GM23338 (cell line): ENCODE measurements around the gene MLLT1. TPM values are rescaled to one million over a fixed set of nuclear protein-coding genes. Genes with fewer than 3 reads are reported as not detected.
A peak's percentile ranks its signal among the peaks of the same experiment; 100 is the strongest.

Source experiments
- ATAC-seq: fragments of 200-7000 bp; cut with Tn5 transposase; 3 replicates; pipeline ENCODE4 v1.9.1; 2020
- DNase-seq: peaks from one replicate; pipeline ENCODE4 v3.0.0-alpha.2; 2015; ENCODE audit warnings: low spot score
- H2AFZ ChIP-seq: fragments of 200-600 bp; sonication (generic); 2 replicates; pipeline ENCODE4 v1.8.0; 2016; ENCODE audit warnings: antibody characterized with exemption, mild to moderate bottlenecking, moderate library complexity
- H3F3A ChIP-seq: fragments of 200-600 bp; sonication (generic); replicated peaks from 2 replicates; pipeline ENCODE4 v1.8.0; 2017; ENCODE audit warnings: antibody characterized with exemption, mixed run types, low read depth
- H3K27ac ChIP-seq: fragments of 200-600 bp; sonication (generic); 2 replicates; pipeline ENCODE4 v1.6.1; 2016; ENCODE audit warnings: low read depth
- H3K27me3 ChIP-seq: fragments of 200-600 bp; sonication (generic); 2 replicates; pipeline ENCODE4 v1.8.0; 2016; ENCODE audit warnings: mild to moderate bottlenecking, mixed run types, moderate library complexity; ENCODE audit not compliant: insufficient read depth
- H3K36me3 ChIP-seq: fragments of 200-600 bp; sonication (generic); 2 replicates; pipeline ENCODE4 v1.8.0; 2016; ENCODE audit warnings: mild to moderate bottlenecking; ENCODE audit not compliant: insufficient read depth
- H3K4me1 ChIP-seq: fragments of 200-600 bp; sonication (generic); 2 replicates; pipeline ENCODE4 v1.8.0; 2016; ENCODE audit warnings: mild to moderate bottlenecking, moderate library complexity; ENCODE audit not compliant: insufficient read depth
- H3K4me2 ChIP-seq: fragments of 200-600 bp; sonication (generic); 2 replicates; pipeline ENCODE4 v1.7.1; 2017; ENCODE audit warnings: mixed run types
- H3K4me3 ChIP-seq: fragments of 200-600 bp; sonication (generic); 2 replicates; pipeline ENCODE4 v1.6.1; 2016; ENCODE audit warnings: mixed run types
- H3K79me2 ChIP-seq: fragments of 200-600 bp; sonication (generic); replicated peaks from 2 replicates; pipeline ENCODE4 v1.8.0; 2017; ENCODE audit warnings: mild to moderate bottlenecking; ENCODE audit not compliant: insufficient read depth
- H3K9me2 ChIP-seq: fragments of 200-600 bp; sonication (generic); 2 replicates; pipeline ENCODE4 v1.8.0; 2017; ENCODE audit not compliant: insufficient read depth
- H4K20me1 ChIP-seq: fragments of 200-600 bp; sonication (generic); replicated peaks from 2 replicates; pipeline ENCODE4 v1.8.0; 2017; ENCODE audit warnings: mild to moderate bottlenecking; ENCODE audit not compliant: insufficient read depth
- H3K27ac Mint-ChIP-seq: 2 replicates; pipeline ENCODE4 v1.8.0; 2020; ENCODE audit warnings: inconsistent platforms, mild to moderate bottlenecking, moderate library complexity, mixed read lengths
- H3K27me3 Mint-ChIP-seq: 3 replicates; pipeline ENCODE4 v1.8.0; 2022; ENCODE audit warnings: low read depth, mild to moderate bottlenecking, moderate library complexity, mixed read lengths, inconsistent platforms; ENCODE audit not compliant: insufficient read depth, poor library complexity
- H3K36me3 Mint-ChIP-seq: 3 replicates; pipeline ENCODE4 v1.8.0; 2021; ENCODE audit warnings: low read depth, mild to moderate bottlenecking, inconsistent platforms, moderate library complexity, mixed read lengths
- H3K4me1 Mint-ChIP-seq: 3 replicates; pipeline ENCODE4 v1.8.0; 2020; ENCODE audit warnings: mild to moderate bottlenecking, inconsistent platforms, mixed read lengths
- H3K4me3 Mint-ChIP-seq: 3 replicates; pipeline ENCODE4 v1.8.0; 2021; ENCODE audit warnings: moderate library complexity, mild to moderate bottlenecking, inconsistent platforms, mixed read lengths
- H3K9me3 Mint-ChIP-seq: 3 replicates; pipeline ENCODE4 v1.8.0; 2020; ENCODE audit warnings: moderate library complexity, mild to moderate bottlenecking, inconsistent platforms, mixed read lengths
- CREB1 ChIP-seq: fragments of 250-450 bp; sonication (Bioruptor Pico); IDR thresholded peaks from 2 replicates; pipeline ENCODE4 v1.5.0; 2020; ENCODE audit warnings: low read depth, mild to moderate bottlenecking, moderate library complexity
- CTCF ChIP-seq, 2 experiments: fragments of 200-600 bp in 1 of 2; sonication (generic) in 1 of 2; conservative IDR thresholded peaks; 2 replicates each; pipeline versions ENCODE4 v1.5.1 to v1.6.1; 2016 to 2017; ENCODE audit warnings: antibody characterized with exemption in 2 of 2, low read depth in 2 of 2, mild to moderate bottlenecking in 2 of 2, moderate library complexity in 1 of 2
- ETS1 ChIP-seq: IDR thresholded peaks from 2 replicates; pipeline ENCODE4 v1.6.1; 2016; ENCODE audit warnings: antibody characterized with exemption
- EZH2 ChIP-seq: fragments of 200-600 bp; sonication (generic); IDR thresholded peaks from one replicate; pipeline ENCODE4 v1.8.0; 2017; ENCODE audit warnings: antibody characterized with exemption, mild to moderate bottlenecking, low read depth; ENCODE audit not compliant: unreplicated experiment
- EZH2phosphoT487 ChIP-seq: fragments of 200-600 bp; sonication (generic); IDR thresholded peaks from one replicate; pipeline ENCODE4 v1.8.1; 2018; ENCODE audit warnings: antibody characterized with exemption; ENCODE audit not compliant: unreplicated experiment
- JUNB ChIP-seq: IDR thresholded peaks from one replicate; pipeline ENCODE4 v1.6.1; 2016; ENCODE audit warnings: antibody characterized with exemption; ENCODE audit not compliant: unreplicated experiment
- NANOG ChIP-seq: IDR thresholded peaks from 2 replicates; pipeline ENCODE4 v1.6.1; 2016; ENCODE audit warnings: antibody characterized with exemption, borderline replicate concordance
- POLR2AphosphoS5 ChIP-seq: IDR thresholded peaks from 2 replicates; pipeline ENCODE4 v1.6.1; 2016; ENCODE audit warnings: antibody characterized with exemption, low read depth
- REST ChIP-seq: IDR thresholded peaks from one replicate; pipeline ENCODE4 v1.6.1; 2018; ENCODE audit warnings: antibody characterized with exemption; ENCODE audit not compliant: unreplicated experiment
- STAT1 ChIP-seq: IDR thresholded peaks from one replicate; pipeline ENCODE4 v1.6.1; 2016; ENCODE audit warnings: antibody characterized with exemption; ENCODE audit not compliant: unreplicated experiment
- ZNF114 ChIP-seq: fragments of 250-450 bp; sonication (Bioruptor Pico); IDR thresholded peaks from 2 replicates; pipeline ENCODE4 v1.5.0; 2020; ENCODE audit warnings: mild to moderate bottlenecking, moderate library complexity
- ZNF331 ChIP-seq: fragments of 250-450 bp; sonication (Bioruptor Pico); IDR thresholded peaks from 2 replicates; pipeline ENCODE4 v1.5.0; 2020; ENCODE audit warnings: low read depth, mild to moderate bottlenecking, moderate library complexity
- ZNF462 ChIP-seq: fragments of 250-450 bp; sonication (Bioruptor Pico); IDR thresholded peaks from 2 replicates; pipeline ENCODE4 v1.5.0; 2020; ENCODE audit warnings: mild to moderate bottlenecking, moderate library complexity
- polyA plus RNA-seq: library from polyadenylated mRNA; unstranded; fragments of >200 nt; fragmentation: Nextera tagmentation; extraction: Ambion mirVana; gene quantifications from 2 replicates; pipeline ENCODE4 v1.2.1, GENCODE V29; 2016
- total RNA-seq: library from RNA; depleted of rRNA; stranded (reverse); fragments of >200 nt; shearing (Covaris generic); gene quantifications from 2 replicates; pipeline ENCODE4 v1.2.3, GENCODE V29; 2014

Gene MLLT1
- total and polyA plus RNA-seq, 2 experiments from 2014 or later: 17.8 to 23.4 TPM

GRCh38 chr19:6279620-6279930 is 200 bp downstream of the MLLT1 start:
- ATAC-seq (no peak), DNase-seq (no peak)
- Histone ChIP-seq H3K27me3 (no peaks in the 10 kb centered on the region), H3K4me3 (peak overlapping the region; percentile 83), H3F3A (no peaks in the 10 kb centered on the region), H3K9me2 (0 out of 2 replicates have a peak, but pooled peaks cover 4% of the 10 kb centered on the region), H3K79me2 (peaks cover 48% of the 10 kb centered on the region), H4K20me1 (peaks cover 28% of the 10 kb centered on the region), H3K27ac (no peak overlapping the region), H3K4me1 (peaks cover 29% of the 10 kb centered on the region), H3K4me2 (peak overlapping the region; percentile 89; the same call in 1 of the 2 replicates), H3K36me3 (no peaks in the 10 kb centered on the region), H2AFZ (no peak overlapping the region)
- peaks cover 44% of the 10 kb centered on the region for H3K4me1 Mint-ChIP-seq
- H3K27me3 Mint-ChIP-seq: peaks cover 18% of the 10 kb centered on the region
- peaks cover 10% of the 10 kb centered on the region; the same call in 2 of the 3 replicates for H3K36me3 Mint-ChIP-seq
- no peak overlapping the region for H3K27ac Mint-ChIP-seq
- peak overlapping the region; percentile 45; the same call in 1 of the 3 replicates for H3K4me3 Mint-ChIP-seq
- peaks cover 25% of the 10 kb centered on the region for H3K9me3 Mint-ChIP-seq
- TF ChIP-seq ETS1: no peak
- TF ChIP-seq JUNB: no peak
- TF ChIP-seq ZNF331 (CRISPR knock-in tag): no peak
- no peak for TF ChIP-seq STAT1
- TF ChIP-seq EZH2phosphoT487: no peak
- no peak for TF ChIP-seq CREB1 (CRISPR knock-in tag)
- TF ChIP-seq POLR2AphosphoS5: no peak
- no peak for TF ChIP-seq ZNF462 (CRISPR knock-in tag)
- no peak for TF ChIP-seq EZH2
- TF ChIP-seq REST: no peak
- TF ChIP-seq CTCF (conservative IDR thresholded peaks at IDR 0.05; ENCODE audit: low read depth in 2 of 2): no peak
- no peak for TF ChIP-seq ZNF114 (CRISPR knock-in tag)
- TF ChIP-seq NANOG: no peak
